NB4 (cell line): ENCODE data around the gene KLK10.

Experiments used
- DNase-seq: peaks from one replicate; pipeline ENCODE4 v3.0.0; 2010; ENCODE audit warnings: low read depth
- H3K4me3 ChIP-seq: one replicate; pipeline ENCODE4 v1.5.1; 2011; ENCODE audit warnings: mild to moderate bottlenecking, low read depth, low read length, moderate library complexity
- MYC ChIP-seq: IDR thresholded peaks from 2 replicates; pipeline ENCODE4 v1.6.1; 2011; ENCODE audit warnings: low read depth, low read length
- POLR2A ChIP-seq: IDR thresholded peaks from 2 replicates; pipeline ENCODE4 v1.6.1; 2011; ENCODE audit warnings: mild to moderate bottlenecking; ENCODE audit not compliant: insufficient read length; ENCODE audit errors: extremely low read depth
- TF ChIP-seq, protein P1 (sequence below): IDR thresholded peaks from one replicate; pipeline ENCODE4 v1.5.1; 2012; ENCODE audit warnings: low read depth, low read length
- TF ChIP-seq, protein P2 (sequence below): IDR thresholded peaks from 2 replicates; pipeline ENCODE4 v1.6.1; 2011; ENCODE audit warnings: low read depth, low read length

Gene KLK10

DNA sequence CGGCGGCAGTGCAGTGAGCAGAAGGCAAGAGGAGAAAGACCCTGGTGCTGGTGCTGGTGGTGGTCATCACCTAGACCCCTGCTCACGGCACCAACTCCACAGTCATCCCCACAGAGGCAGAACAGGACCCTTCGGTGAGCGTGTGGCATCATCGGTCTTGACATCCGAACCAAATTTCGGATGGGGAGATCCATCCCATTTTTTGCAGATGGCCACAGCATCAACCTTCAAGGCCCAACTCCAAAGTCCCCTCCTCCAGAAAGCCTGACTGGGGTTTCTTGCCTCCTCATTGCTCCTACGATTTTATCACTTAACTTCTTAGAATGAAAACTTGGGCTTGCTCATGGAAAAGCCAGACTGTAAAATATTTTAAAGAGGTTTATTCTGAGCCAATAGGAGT is 24.0 kb upstream of the KLK10 start:
- H3K4me3 ChIP-seq, result no peak overlapping the region
- TF ChIP-seq POLR2A, result no peak
- TF ChIP-seq, protein P1, sequence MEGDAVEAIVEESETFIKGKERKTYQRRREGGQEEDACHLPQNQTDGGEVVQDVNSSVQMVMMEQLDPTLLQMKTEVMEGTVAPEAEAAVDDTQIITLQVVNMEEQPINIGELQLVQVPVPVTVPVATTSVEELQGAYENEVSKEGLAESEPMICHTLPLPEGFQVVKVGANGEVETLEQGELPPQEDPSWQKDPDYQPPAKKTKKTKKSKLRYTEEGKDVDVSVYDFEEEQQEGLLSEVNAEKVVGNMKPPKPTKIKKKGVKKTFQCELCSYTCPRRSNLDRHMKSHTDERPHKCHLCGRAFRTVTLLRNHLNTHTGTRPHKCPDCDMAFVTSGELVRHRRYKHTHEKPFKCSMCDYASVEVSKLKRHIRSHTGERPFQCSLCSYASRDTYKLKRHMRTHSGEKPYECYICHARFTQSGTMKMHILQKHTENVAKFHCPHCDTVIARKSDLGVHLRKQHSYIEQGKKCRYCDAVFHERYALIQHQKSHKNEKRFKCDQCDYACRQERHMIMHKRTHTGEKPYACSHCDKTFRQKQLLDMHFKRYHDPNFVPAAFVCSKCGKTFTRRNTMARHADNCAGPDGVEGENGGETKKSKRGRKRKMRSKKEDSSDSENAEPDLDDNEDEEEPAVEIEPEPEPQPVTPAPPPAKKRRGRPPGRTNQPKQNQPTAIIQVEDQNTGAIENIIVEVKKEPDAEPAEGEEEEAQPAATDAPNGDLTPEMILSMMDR, result no peak
- TF ChIP-seq, protein P2, sequence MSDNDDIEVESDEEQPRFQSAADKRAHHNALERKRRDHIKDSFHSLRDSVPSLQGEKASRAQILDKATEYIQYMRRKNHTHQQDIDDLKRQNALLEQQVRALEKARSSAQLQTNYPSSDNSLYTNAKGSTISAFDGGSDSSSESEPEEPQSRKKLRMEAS, result no peak
- no peak for TF ChIP-seq MYC
- DNase-seq, result no peak

DNA sequence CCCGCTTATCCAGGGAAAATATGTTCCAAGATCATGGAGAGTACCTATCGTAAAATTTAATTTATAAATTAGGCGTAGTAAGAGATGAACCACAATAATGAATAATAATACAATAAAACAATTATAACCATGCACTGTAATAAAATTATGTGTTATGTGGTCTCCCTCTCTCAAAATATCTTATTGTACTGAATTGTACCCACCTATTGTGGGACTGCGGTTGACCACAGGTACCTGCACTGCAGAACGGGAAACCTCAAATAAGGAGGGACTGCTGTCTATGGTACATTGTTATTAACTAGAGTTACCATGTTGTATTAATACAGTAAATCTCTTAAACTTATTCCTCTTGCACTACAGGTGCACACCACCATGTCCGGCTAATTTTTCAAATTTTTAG is 20.6 kb upstream of the KLK10 start:
- no peak overlapping the region for H3K4me3 ChIP-seq
- TF ChIP-seq MYC (no peak), POLR2A (no peak)
- TF ChIP-seq, protein P2, result no peak
- TF ChIP-seq, protein P1, result no peak
- no peak for DNase-seq

DNA sequence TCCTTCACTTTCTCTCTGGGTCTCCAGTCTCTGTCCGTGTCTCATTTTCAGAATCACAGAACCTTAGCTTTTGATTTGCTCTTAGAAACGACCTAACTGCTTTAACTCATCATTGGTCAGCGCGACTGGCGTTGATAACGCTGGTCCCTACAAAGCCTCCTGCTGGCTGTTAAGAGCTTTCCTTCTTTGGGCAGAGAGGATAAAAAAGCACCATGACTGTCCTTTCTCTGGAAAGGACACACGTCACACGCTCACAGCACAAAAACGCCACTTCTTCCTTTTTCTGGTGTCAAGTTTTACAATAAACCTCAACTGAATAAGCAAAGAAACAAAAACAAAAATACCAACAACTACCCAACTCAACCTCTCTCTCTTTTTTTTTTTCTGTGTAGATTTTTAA is 17.0 kb upstream of the KLK10 start:
- DNase-seq, result no peak
- H3K4me3 ChIP-seq, result no peak overlapping the region
- no peak for TF ChIP-seq POLR2A
- TF ChIP-seq, protein P2, result no peak
- TF ChIP-seq, protein P1, result no peak
- no peak for TF ChIP-seq MYC

DNA sequence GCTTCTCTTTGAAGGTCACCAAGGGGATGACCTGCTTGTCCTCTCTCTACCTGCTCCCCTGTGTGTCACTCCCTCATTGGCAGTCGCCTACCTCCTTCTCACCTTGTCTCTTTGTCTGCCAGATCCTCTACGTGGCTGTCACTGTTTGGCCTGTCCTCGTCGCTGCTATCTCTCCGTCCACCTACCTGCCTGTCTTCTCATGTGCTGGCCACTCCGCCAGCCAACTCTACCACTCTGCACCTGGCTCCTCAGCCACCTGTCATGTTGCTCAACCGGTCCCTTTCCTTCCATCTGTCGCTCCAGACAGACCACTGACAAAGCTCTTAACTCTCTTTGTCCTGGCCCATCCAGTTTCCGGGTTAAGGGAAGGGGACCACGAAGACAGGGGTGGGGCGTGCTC is 15.2 kb upstream of the KLK10 start, which contains the start of gene KLK12:
TSS of gene KLK12 (minus strand) at position 299 of the 400 bp plus-strand sequence. CDS start 381 bp downstream, outside the sequence.
- H3K4me3 ChIP-seq, result no peak within 1 kb of the TSS
- TF ChIP-seq, protein P1, result no peak
- TF ChIP-seq MYC, result no peak
- TF ChIP-seq POLR2A, result no peak
- TF ChIP-seq, protein P2, result no peak
- DNase-seq, result no peak

DNA sequence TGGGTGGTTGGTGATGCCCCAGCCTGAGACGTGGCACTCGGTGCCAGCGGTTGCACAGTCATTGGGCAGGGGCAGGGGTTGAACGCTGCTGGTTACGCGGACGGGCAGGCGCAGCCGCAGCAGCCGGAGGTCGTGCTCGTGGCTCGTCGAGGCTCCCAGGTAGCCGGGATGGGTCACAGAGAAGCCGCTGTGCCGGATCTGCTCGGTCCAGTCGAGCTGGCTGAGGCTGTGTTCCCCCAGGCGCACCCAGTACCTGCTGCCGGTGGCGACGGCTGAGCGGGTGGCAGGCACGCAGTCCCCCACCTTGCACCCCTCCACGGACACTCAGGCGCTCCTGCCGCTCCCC is 12.3 kb upstream of the KLK10 start:
- H3K4me3 ChIP-seq, result no peak overlapping the region
- DNase-seq, result no peak
- TF ChIP-seq POLR2A, result no peak
- TF ChIP-seq, protein P2, result no peak
- TF ChIP-seq MYC, result no peak
- TF ChIP-seq, protein P1, result no peak
